Osteocyte (in vitro differentiated cells): ENCODE results near the gene BICRAL. TPM values are rescaled to one million over a fixed set of nuclear protein-coding genes. Genes with fewer than 3 reads are reported as not detected.

Experiments used
- DNase-seq: peaks from one replicate; pipeline ENCODE4 v3.0.0; 2021; ENCODE audit warnings: mixed read lengths; ENCODE audit not compliant: unreplicated experiment; ENCODE audit errors: extremely low spot score
- H3K27ac Mint-ChIP-seq: one replicate; pipeline ENCODE4 v1.8.0; 2021; ENCODE audit warnings: mild to moderate bottlenecking, mixed read lengths; ENCODE audit not compliant: unreplicated experiment
- H3K27me3 Mint-ChIP-seq: one replicate; pipeline ENCODE4 v1.8.0; 2021; ENCODE audit warnings: mixed read lengths; ENCODE audit not compliant: unreplicated experiment
- H3K36me3 Mint-ChIP-seq: one replicate; pipeline ENCODE4 v1.8.0; 2021; ENCODE audit warnings: mixed read lengths; ENCODE audit not compliant: unreplicated experiment
- H3K4me1 Mint-ChIP-seq: one replicate; pipeline ENCODE4 v1.8.0; 2021; ENCODE audit warnings: mixed read lengths; ENCODE audit not compliant: unreplicated experiment
- H3K4me3 Mint-ChIP-seq: one replicate; pipeline ENCODE4 v1.8.0; 2021; ENCODE audit warnings: mild to moderate bottlenecking, moderate library complexity, mixed read lengths; ENCODE audit not compliant: unreplicated experiment
- H3K9me3 Mint-ChIP-seq: one replicate; pipeline ENCODE4 v1.8.0; 2021; ENCODE audit warnings: mixed read lengths; ENCODE audit not compliant: unreplicated experiment
- CTCF ChIP-seq: fragments of 200-600 bp; sonication (generic); IDR thresholded peaks from 2 replicates; pipeline ENCODE4 v1.5.0; 2021; ENCODE audit warnings: antibody characterized with exemption, mild to moderate bottlenecking, moderate library complexity
- total RNA-seq: library from RNA; stranded (reverse); gene quantifications from 2 replicates; pipeline ENCODE4 v1.2.1, GENCODE V29; 2021

BICRAL gene
- total RNA-seq, 1 donor from 2014 or later = 12.7 TPM

- DNase-seq = no peak
- no peaks in the 10 kb centered on the region for H3K4me1 Mint-ChIP-seq
- no peak for TF ChIP-seq CTCF
- no peaks in the 10 kb centered on the region for H3K27me3 Mint-ChIP-seq
- H3K36me3 Mint-ChIP-seq = peaks cover 17% of the 10 kb centered on the region
- H3K9me3 Mint-ChIP-seq = no peaks in the 10 kb centered on the region
- H3K27ac Mint-ChIP-seq = no peak overlapping the region
- H3K4me3 Mint-ChIP-seq = no peak overlapping the region
Observed at GRCh38 chr6:42758756-42759430, 23.0 kb upstream of the BICRAL start.

GRCh38 chr6:42761287-42762067 is 20.4 kb upstream of the BICRAL start:
- no peak for TF ChIP-seq CTCF
- peaks cover 15% of the 10 kb centered on the region for H3K36me3 Mint-ChIP-seq
- peaks cover 6% of the 10 kb centered on the region for H3K4me1 Mint-ChIP-seq
- no peaks in the 10 kb centered on the region for H3K9me3 Mint-ChIP-seq
- no peak overlapping the region for H3K27ac Mint-ChIP-seq
- DNase-seq = no peak
- no peak overlapping the region for H3K4me3 Mint-ChIP-seq
- no peaks in the 10 kb centered on the region for H3K27me3 Mint-ChIP-seq

- peaks cover 15% of the 10 kb centered on the region for H3K36me3 Mint-ChIP-seq
- no peaks in the 10 kb centered on the region for H3K9me3 Mint-ChIP-seq
- DNase-seq = no peak
- H3K27ac Mint-ChIP-seq = no peak overlapping the region
- TF ChIP-seq CTCF = no peak
- no peak overlapping the region for H3K4me3 Mint-ChIP-seq
- peaks cover 7% of the 10 kb centered on the region for H3K4me1 Mint-ChIP-seq
- H3K27me3 Mint-ChIP-seq = no peaks in the 10 kb centered on the region
Observed at GRCh38 chr6:42762426-42762859, 19.4 kb upstream of the BICRAL start.

GRCh38 chr6:42762950-42763349 is 18.9 kb upstream of the BICRAL start:
- no peak for TF ChIP-seq CTCF
- Mint-ChIP-seq H3K27me3 (no peaks in the 10 kb centered on the region), H3K4me3 (no peak overlapping the region), H3K9me3 (no peaks in the 10 kb centered on the region), H3K36me3 (peaks cover 13% of the 10 kb centered on the region), H3K27ac (no peak overlapping the region), H3K4me1 (peaks cover 7% of the 10 kb centered on the region)
- no peak for DNase-seq

- Mint-ChIP-seq H3K27ac (no peak overlapping the region), H3K4me1 (peaks cover 7% of the 10 kb centered on the region), H3K36me3 (peaks cover 4% of the 10 kb centered on the region), H3K4me3 (no peak overlapping the region), H3K27me3 (no peaks in the 10 kb centered on the region), H3K9me3 (no peaks in the 10 kb centered on the region)
- no peak for DNase-seq
- no peak for TF ChIP-seq CTCF
Observed at GRCh38 chr6:42764911-42765648, 16.8 kb upstream of the BICRAL start.
